ENCODE measurements around the gene ACE. TPM values are rescaled to one million over a fixed set of nuclear protein-coding genes. Genes with fewer than 3 reads are reported as not detected.

ACE gene
- total RNA-seq, 4 donors from 2014 or later, result 7.5 to 35.3 (median 14.1) TPM

GRCh38 chr17:63542218-63542545 lies 65.3 kb downstream of the ACE start:
- peaks cover 0 to 26% of the 10 kb centered on the region in 2 donors for H3K27me3 ChIP-seq
- no peak overlapping the region for H3K4me3 ChIP-seq
- no peak for DNase-seq (ENCODE audit: low spot score in 2 of 2)
- H3K36me3 ChIP-seq, result no peaks in the 10 kb centered on the region
- no peak overlapping the region for H3K27ac ChIP-seq
- no peaks in the 10 kb centered on the region for H3K9me3 ChIP-seq
- H3K4me1 ChIP-seq, result peaks cover 0 to 9% (median 6%) of the 10 kb centered on the region in 4 donors
- 88 to 95% methylated on average over 6 to 9 of the region's 9 CpGs for WGBS, 2 donors
- TF ChIP-seq EP300 (IDR thresholded peaks at IDR 0.05) (no peak), POLR2A (IDR thresholded peaks at IDR 0.05) (no peak)
- TF ChIP-seq, protein P1, sequence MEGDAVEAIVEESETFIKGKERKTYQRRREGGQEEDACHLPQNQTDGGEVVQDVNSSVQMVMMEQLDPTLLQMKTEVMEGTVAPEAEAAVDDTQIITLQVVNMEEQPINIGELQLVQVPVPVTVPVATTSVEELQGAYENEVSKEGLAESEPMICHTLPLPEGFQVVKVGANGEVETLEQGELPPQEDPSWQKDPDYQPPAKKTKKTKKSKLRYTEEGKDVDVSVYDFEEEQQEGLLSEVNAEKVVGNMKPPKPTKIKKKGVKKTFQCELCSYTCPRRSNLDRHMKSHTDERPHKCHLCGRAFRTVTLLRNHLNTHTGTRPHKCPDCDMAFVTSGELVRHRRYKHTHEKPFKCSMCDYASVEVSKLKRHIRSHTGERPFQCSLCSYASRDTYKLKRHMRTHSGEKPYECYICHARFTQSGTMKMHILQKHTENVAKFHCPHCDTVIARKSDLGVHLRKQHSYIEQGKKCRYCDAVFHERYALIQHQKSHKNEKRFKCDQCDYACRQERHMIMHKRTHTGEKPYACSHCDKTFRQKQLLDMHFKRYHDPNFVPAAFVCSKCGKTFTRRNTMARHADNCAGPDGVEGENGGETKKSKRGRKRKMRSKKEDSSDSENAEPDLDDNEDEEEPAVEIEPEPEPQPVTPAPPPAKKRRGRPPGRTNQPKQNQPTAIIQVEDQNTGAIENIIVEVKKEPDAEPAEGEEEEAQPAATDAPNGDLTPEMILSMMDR (IDR thresholded peaks at IDR 0.05), result no peak

DNA sequence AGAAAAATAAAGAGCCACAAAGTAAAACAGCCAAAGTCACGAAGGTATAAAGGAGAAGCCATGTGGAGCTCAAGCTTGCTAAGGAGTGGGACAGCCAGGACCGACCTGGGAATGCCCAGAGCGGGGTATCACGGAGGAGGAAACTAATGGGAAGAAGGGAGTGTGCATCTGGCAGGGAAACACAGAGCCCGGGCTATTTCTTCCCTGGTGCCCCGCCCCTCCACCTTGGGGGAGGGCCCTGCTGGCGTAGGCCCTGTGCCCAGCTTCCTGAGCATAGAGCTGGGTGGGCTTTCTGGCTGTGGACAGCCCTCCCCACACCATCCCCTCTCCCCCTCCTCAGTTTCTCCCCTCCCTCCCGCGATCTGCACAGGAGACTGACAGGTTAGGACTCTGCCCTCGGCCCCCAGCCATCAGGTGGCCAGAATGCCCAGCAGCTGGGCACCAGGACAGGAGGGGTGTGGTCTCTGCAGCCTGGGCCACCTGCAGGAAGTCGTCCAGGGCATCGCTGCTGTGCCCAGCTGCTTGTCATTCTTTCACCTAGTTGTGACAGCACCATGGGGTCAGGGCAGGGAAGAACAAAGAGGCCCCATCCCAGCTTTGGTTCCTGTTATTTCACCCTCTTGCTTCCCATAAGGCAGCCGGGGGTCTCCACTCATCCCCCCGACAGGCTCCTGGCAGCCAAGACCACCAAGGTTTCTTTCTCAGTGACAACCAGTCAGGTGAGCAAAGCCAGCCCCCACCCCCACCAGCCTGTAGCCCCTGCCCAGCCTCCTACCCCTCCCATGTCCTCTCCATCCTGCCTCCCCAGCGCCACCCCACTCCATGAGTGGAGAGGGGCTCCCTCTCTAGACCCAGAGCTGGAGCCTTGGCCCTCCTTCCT lies 66.3 kb downstream of the ACE start:
- Histone ChIP-seq H3K27me3 (peaks cover 0 to 17% of the 10 kb centered on the region in 2 donors), H3K36me3 (no peaks in the 10 kb centered on the region), H3K4me3 (no peak overlapping the region), H3K27ac (no peak overlapping the region), H3K9me3 (no peaks in the 10 kb centered on the region), H3K4me1 (peaks cover 0 to 4% (median 3%) of the 10 kb centered on the region in 4 donors)
- 57 to 58% methylated on average over 15 of the region's 15 CpGs for WGBS, 2 donors
- no peak for DNase-seq (ENCODE audit: low spot score in 2 of 2)
- no peak for TF ChIP-seq POLR2A (IDR thresholded peaks at IDR 0.05)
- no peak for TF ChIP-seq EP300 (IDR thresholded peaks at IDR 0.05)
- TF ChIP-seq, protein P1 (IDR thresholded peaks at IDR 0.05), result no peak

GRCh38 chr17:63543822-63544420 lies 67.1 kb downstream of the ACE start:
- Histone ChIP-seq H3K27me3 (peaks cover 0 to 10% of the 10 kb centered on the region in 2 donors), H3K4me1 (peaks cover 0 to under 1% (median 0%) of the 10 kb centered on the region in 4 donors)
- no peak for DNase-seq (ENCODE audit: low spot score in 2 of 2)

DNA sequence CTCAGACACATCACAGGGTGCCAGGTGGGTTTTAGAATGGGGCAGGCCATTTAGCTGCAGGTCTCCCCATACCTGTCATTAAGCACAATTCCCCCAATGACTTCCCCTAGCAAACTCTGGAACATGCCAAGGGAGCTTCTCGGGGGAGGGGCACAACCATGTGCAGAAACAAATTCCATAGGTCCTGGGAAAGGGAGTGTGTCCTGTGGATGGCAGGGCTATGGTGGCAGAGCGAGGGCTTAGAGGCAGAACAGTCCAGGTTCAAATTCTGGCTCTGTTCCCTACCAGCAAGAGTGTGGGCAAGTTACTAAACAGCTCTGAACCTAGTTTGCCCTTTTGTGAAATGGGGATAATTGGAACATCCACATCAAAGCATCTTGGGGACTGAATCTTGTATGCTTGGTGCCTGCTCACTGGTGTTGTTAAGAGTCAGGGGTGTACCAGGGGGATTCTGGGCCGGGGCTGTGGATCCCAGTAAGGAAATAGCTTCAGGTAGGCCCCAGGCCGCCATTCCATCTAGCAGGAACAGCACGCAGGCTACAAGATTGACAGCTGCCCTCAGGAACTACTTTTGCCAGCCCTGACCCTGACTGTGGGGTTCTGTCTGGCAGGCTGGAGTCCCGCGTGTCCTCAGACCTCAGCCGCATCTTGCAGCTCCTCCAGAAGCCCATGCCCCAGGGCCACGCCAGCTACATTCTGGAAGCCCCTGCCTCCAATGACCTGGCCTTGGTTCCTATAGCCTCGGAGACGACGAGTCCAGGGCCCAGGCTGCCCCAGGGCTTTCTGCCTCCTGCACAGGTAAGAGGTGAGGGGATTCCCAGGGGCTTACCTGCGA lies 67.8 kb downstream of the ACE start:
- Histone ChIP-seq H3K27me3 (peaks cover 0 to 2% of the 10 kb centered on the region in 2 donors), H3K9me3 (no peaks in the 10 kb centered on the region), H3K27ac (no peak overlapping the region), H3K4me1 (peaks cover 0 to 8% (median 3%) of the 10 kb centered on the region in 4 donors), H3K36me3 (no peaks in the 10 kb centered on the region), H3K4me3 (no peak overlapping the region)
- no peak for DNase-seq (ENCODE audit: low spot score in 2 of 2)
- WGBS, 2 donors, result 77 to 84% methylated on average over 8 to 13 of the region's 13 CpGs
- TF ChIP-seq, protein P1 (IDR thresholded peaks at IDR 0.05), result no peak
- TF ChIP-seq EP300 (IDR thresholded peaks at IDR 0.05), result no peak
- TF ChIP-seq POLR2A (IDR thresholded peaks at IDR 0.05), result no peak

More at GRCh38 chr17:63543822-63544420, 67.1 kb downstream of the ACE start:
- no peaks in the 10 kb centered on the region for H3K36me3 ChIP-seq
- no peak overlapping the region for H3K4me3 ChIP-seq
- TF ChIP-seq EP300 (IDR thresholded peaks at IDR 0.05) (no peak), POLR2A (IDR thresholded peaks at IDR 0.05) (no peak)
- TF ChIP-seq, protein P1 (IDR thresholded peaks at IDR 0.05), result no peak
- H3K9me3 ChIP-seq, result no peaks in the 10 kb centered on the region
- H3K27ac ChIP-seq, result no peak overlapping the region
